Heart right ventricle (tissue), 16 donors: ENCODE data around the gene ATL1. TPM values are rescaled to one million over a fixed set of nuclear protein-coding genes. Genes with fewer than 3 reads are reported as not detected.

Source experiments
- ATAC-seq, 8 donors: fragments of 200-7000 bp; cut with Tn5 transposase; one replicate each; pipeline ENCODE4 v1.9.1; 2020; ENCODE audit warnings: mild to moderate bottlenecking in 8 of 8, moderate library complexity in 8 of 8, moderate number of reproducible peaks in 1 of 8
- DNase-seq, 2 donors: peaks; one replicate each; pipeline ENCODE4 v3.0.0-alpha.2; 2020
- H3K27ac ChIP-seq, 10 donors: fragments of 200-600 bp; sonication (generic) in 2 of 10; one replicate each; pipeline versions ENCODE4 v1.5.0 to v1.8.0; 2020 to 2022; ENCODE audit warnings: mild to moderate bottlenecking in 3 of 10
- H3K27me3 ChIP-seq, 7 donors: fragments of 200-600 bp; one replicate each; pipeline ENCODE4 v1.8.0; 2021 to 2022; ENCODE audit warnings: mild to moderate bottlenecking in 2 of 7
- H3K36me3 ChIP-seq, 9 donors: fragments of 200-600 bp; sonication (generic) in 1 of 9; one replicate each; pipeline versions ENCODE4 v1.5.0 to v1.8.0; 2020 to 2022; ENCODE audit warnings: mild to moderate bottlenecking in 2 of 9
- H3K4me1 ChIP-seq, 9 donors: fragments of 200-600 bp; sonication (generic) in 1 of 9; one replicate each; pipeline versions ENCODE4 v1.5.0 to v1.8.0; 2020 to 2022; ENCODE audit warnings: mild to moderate bottlenecking in 4 of 9
- H3K4me3 ChIP-seq, 10 donors: fragments of 200-600 bp; sonication (generic) in 2 of 10; one replicate each; pipeline versions ENCODE4 v1.5.0 to v1.8.0; 2020 to 2022; ENCODE audit warnings: mild to moderate bottlenecking in 7 of 10, moderate library complexity in 2 of 10
- H3K9me3 ChIP-seq, 11 donors: fragments of 200-600 bp in 10 of 11; sonication (generic) in 2 of 11; one replicate each; pipeline versions ENCODE4 v1.5.0 to v1.8.0; 2013 to 2022; ENCODE audit warnings: mild to moderate bottlenecking in 2 of 11, control low read depth in 1 of 11, moderate library complexity in 1 of 11
- CTCF ChIP-seq, 9 donors: fragments of 200-600 bp; sonication (generic) in 2 of 9; IDR thresholded peaks; one replicate each; pipeline versions ENCODE4 v1.5.0 to v1.8.0; 2021 to 2022; ENCODE audit warnings: antibody characterized with exemption in 9 of 9, mild to moderate bottlenecking in 5 of 9, moderate library complexity in 1 of 9
- WGBS, 2 donors: extraction: QIAGEN DNeasy Blood & Tissue Kit; methylation state at CpG; one replicate each; pipeline ENCODE4 v1.1.7; 2013; ENCODE audit warnings: inconsistent platforms in 1 of 2; 5-methylcytosine and 5-hydroxymethylcytosine counted together
- intact Hi-C, 10 donors: fragments of 100-400 bp; cut with DNase I; formaldehyde crosslinking; loops; one replicate each; pipeline versions ENCODE4 v1.11.1 to v1.14.2; 2022
- long read RNA-seq, 3 donors: library from polyadenylated mRNA; unstranded; transcript quantifications; one replicate each; pipeline ENCODE4 v2.0.0, GENCODE V29; 2020 to 2021
- polyA plus RNA-seq, 2 donors: library from polyadenylated mRNA; stranded (reverse); fragments of 200-250 nt; gene quantifications; one replicate each; pipeline ENCODE4 v1.2.3, GENCODE V29; 2013
- total RNA-seq, 10 donors: library from RNA; stranded (reverse); fragmentation: NEBNext Ultra II Directional in 3 of 10; extraction: Animal tissue kit (Norgen Biotek cat#: 25700) in 3 of 10; gene quantifications; one replicate each; pipeline versions ENCODE4 v1.2.1 to v1.2.4, GENCODE V29; 2021 to 2023
- donor health status: Arrhythmogenic right ventricular cardiomyopathy.
- donor health status: ischemic (EF 13 %, LVEDD 7.1; RV severe dilation, severe dysfunction).
- donor health status: healthy with polysubstance abuse.
- donor health status: DM: no; HTN: yes; CAD: no.
- donor health status: DM: no; HTN: no; CAD: no.
- donor health status: ischemic (EF 25% LVEDD 6.9; RV normal size, moderate dysfunction).
- donor health status: ischemic (EF 25% LVEDD 5.7; RV mildly dilated, moderate dysfunction).
- donor health status: healthy.
- donor health status: DM: yes; HTN: yes; CAD: no.
- donor health status: Ischemic cardiomyopathy.
- donor health status: ischemic (EF 35%, LVEDD 5.7; RV mildly dilated, moderate dysfunction).
- donor health status: nonischemic (EF 11% LVEDD 7.7; RV severe dilation, severe dysfunction).
- donor health status: DM: yes; HTN: yes; CAD: no.
- donor health status: PGD.
- donor health status: ischemic (EF 29% LVEDD 5.4; RV normal size, mild dysfunction).
- donor health status: nonischemic (EF 23%, LVEDD 6.1; RV moderate dilation, normal function).

ATL1 gene
- total RNA-seq (1 to 10 TPM in 4 of 10 donors, under 1 TPM in 6; 0.42 to 2.0 (median 0.86) TPM), polyA plus RNA-seq (1 to 10 TPM in 1 of 2 donors, under 1 TPM in 1; 0.51 to 1.1 TPM)
- long read RNA-seq, donor 1 = 0 reads
- long read RNA-seq, donor 2, partial matches to known transcripts = 0 of 1 reads
- long read RNA-seq, donor 2, other reads (novel, unspliced or antisense) = 1 of 1 reads
- long read RNA-seq, donor 3, partial matches to known transcripts = 1 of 2 reads
- long read RNA-seq, donor 3, other reads (novel, unspliced or antisense) = 1 of 2 reads

- H3K27ac ChIP-seq = peak within 1 kb of the TSS; percentile 51 to 90 (median 84)
- ATAC-seq (peak; percentile 91 to 97 (median 94)), DNase-seq (peak; percentile 74)
- H3K9me3 ChIP-seq = no peaks in the 10 kb centered on the region
- peaks cover 0 to 15% (median 9%) of the 10 kb centered on the region in 9 donors for H3K4me1 ChIP-seq
- H3K27me3 ChIP-seq = peaks cover 0 to 27% (median 12%) of the 10 kb centered on the region in 7 donors
- no peaks in the 10 kb centered on the region for H3K36me3 ChIP-seq
- no peak for TF ChIP-seq CTCF (IDR thresholded peaks at IDR 0.05)
- peak within 1 kb of the TSS; percentile 47 to 82 (median 72) for H3K4me3 ChIP-seq
- intact Hi-C loops = no loop called here
- WGBS, 2 donors = 0 to 1% methylated on average over 65 to 66 of the region's 66 CpGs
Observed at GRCh38 chr14:50559990-50560930, at the start of gene ATL1. TSS of gene ATL1 (plus strand) at chr14:50560145. CDS start at chr14:50560266, 121 bp downstream.

GRCh38 chr14:50510157-50510556, 49.8 kb upstream of the ATL1 start:
- no peaks in the 10 kb centered on the region for H3K27me3 ChIP-seq
- H3K27ac ChIP-seq = no peak overlapping the region
- H3K4me1 ChIP-seq = peaks cover 0 to 6% (median 0%) of the 10 kb centered on the region in 9 donors
- no peak overlapping the region for H3K4me3 ChIP-seq
- ATAC-seq (no peak), DNase-seq (no peak)
- peaks cover 0 to 5% (median 0%) of the 10 kb centered on the region in 11 donors for H3K9me3 ChIP-seq
- no peaks in the 10 kb centered on the region for H3K36me3 ChIP-seq
- no peak for TF ChIP-seq CTCF (IDR thresholded peaks at IDR 0.05)
- WGBS, 2 donors = 91 to 93% methylated on average over 7 of the region's 7 CpGs
- intact Hi-C loops = no loop called here

GRCh38 chr14:50512463-50512862, 47.5 kb upstream of the ATL1 start:
- WGBS, 2 donors = 94 to 96% methylated on average over 4 of the region's 4 CpGs
- no peak for TF ChIP-seq CTCF (IDR thresholded peaks at IDR 0.05)

GRCh38 chr14:50516091-50516490, 43.9 kb upstream of the ATL1 start:
- intact Hi-C loops = no loop called here
- peaks cover 0 to 3% (median 0%) of the 10 kb centered on the region in 9 donors for H3K4me1 ChIP-seq
- peaks cover 0 to 6% (median 0%) of the 10 kb centered on the region in 9 donors for H3K36me3 ChIP-seq
- H3K27ac ChIP-seq = no peak overlapping the region
- no peak overlapping the region for H3K4me3 ChIP-seq
- WGBS, 2 donors = 98 to 100% methylated on average over 2 of the region's 2 CpGs
- DNase-seq = no peak
- ATAC-seq = no peak
- H3K9me3 ChIP-seq = peaks cover 0 to 3% (median 0%) of the 10 kb centered on the region in 11 donors
- H3K27me3 ChIP-seq = no peaks in the 10 kb centered on the region
- TF ChIP-seq CTCF (IDR thresholded peaks at IDR 0.05) = no peak

More at GRCh38 chr14:50512463-50512862, 47.5 kb upstream of the ATL1 start:
- DNase-seq (no peak), ATAC-seq (no peak)
- intact Hi-C loops = no loop called here
- H3K36me3 ChIP-seq = no peaks in the 10 kb centered on the region
- H3K27ac ChIP-seq = no peak overlapping the region
- no peak overlapping the region for H3K4me3 ChIP-seq
- H3K27me3 ChIP-seq = no peaks in the 10 kb centered on the region
- peaks cover 0 to 5% (median 0%) of the 10 kb centered on the region in 11 donors for H3K9me3 ChIP-seq
- H3K4me1 ChIP-seq = peaks cover 0 to 6% (median 0%) of the 10 kb centered on the region in 9 donors
